Coronary artery (tissue), 2 donors: ENCODE data around the gene EBF4.

Source experiments
- DNase-seq: peaks from one replicate; pipeline ENCODE4 v3.0.0-alpha.2; 2017; ENCODE audit warnings: low spot score
- H3K27ac ChIP-seq, 2 donors: fragments of 200-600 bp; sonication (generic); one replicate each; pipeline ENCODE4 v1.5.1; 2016 to 2019
- H3K4me3 ChIP-seq: fragments of 200-600 bp; sonication (generic); 2 replicates; pipeline ENCODE4 v1.5.1; 2016; ENCODE audit warnings: mild to moderate bottlenecking, moderate library complexity
- TF ChIP-seq, protein P1 (sequence below): fragments of 200-600 bp; sonication (generic); IDR thresholded peaks from one replicate; pipeline ENCODE4 v1.5.1; 2019; ENCODE audit warnings: antibody characterized with exemption

The EBF4 gene

DNA sequence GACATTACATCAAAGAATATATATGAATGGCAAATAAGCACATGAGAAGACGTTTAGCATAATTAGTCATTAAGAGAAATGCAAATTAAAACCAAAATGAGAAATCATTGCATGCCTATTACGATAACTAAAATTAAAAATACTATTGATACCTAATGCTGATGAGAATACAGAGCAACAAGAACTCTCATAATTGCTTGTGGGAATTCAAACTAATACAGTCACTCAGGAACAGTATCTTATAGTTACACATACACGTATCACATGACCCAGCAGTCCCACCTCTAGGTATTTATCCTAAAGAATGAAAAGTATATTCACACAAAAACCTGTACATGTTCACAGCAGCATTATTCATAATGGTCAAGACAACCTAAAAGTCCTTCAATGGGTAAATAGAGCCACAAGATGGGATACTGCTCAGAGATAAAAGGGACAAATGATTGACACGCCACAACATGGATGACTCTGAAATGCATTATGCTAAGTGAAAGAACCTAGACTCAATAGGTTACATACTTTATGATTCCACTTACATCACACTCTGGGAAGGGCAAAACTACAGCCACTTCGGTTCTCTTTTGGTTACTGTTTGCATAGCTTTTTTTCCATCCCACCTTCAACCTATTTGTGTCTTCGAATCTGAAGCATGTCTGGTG, 91.5 kb downstream of the EBF4 start:
- Histone ChIP-seq H3K4me3 (no peak overlapping the region), H3K27ac (no peak overlapping the region)
- no peak for DNase-seq
- TF ChIP-seq, protein P1, sequence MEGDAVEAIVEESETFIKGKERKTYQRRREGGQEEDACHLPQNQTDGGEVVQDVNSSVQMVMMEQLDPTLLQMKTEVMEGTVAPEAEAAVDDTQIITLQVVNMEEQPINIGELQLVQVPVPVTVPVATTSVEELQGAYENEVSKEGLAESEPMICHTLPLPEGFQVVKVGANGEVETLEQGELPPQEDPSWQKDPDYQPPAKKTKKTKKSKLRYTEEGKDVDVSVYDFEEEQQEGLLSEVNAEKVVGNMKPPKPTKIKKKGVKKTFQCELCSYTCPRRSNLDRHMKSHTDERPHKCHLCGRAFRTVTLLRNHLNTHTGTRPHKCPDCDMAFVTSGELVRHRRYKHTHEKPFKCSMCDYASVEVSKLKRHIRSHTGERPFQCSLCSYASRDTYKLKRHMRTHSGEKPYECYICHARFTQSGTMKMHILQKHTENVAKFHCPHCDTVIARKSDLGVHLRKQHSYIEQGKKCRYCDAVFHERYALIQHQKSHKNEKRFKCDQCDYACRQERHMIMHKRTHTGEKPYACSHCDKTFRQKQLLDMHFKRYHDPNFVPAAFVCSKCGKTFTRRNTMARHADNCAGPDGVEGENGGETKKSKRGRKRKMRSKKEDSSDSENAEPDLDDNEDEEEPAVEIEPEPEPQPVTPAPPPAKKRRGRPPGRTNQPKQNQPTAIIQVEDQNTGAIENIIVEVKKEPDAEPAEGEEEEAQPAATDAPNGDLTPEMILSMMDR = no peak

DNA sequence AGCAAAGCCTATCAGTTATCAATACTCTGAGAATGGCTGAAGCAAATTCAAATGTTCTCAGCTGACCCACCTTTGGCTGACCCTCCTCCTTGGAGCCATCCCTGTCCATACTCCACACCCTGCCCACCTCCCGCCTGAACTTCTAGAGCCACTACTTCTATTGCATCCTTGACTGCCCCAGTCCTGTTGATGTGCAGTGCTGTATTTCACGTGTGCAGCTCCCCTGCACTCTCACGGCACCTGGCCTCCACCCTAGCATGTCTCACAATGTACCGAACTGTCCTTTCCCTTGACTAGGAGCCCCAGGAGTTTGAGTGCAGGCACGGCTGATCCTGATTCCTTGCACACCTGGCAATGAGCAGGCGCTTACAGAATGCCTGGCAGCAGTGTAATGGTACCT, 100.9 kb downstream of the EBF4 start:
- Histone ChIP-seq H3K4me3 (no peak overlapping the region), H3K27ac (no peak overlapping the region)
- DNase-seq = no peak
- TF ChIP-seq, protein P1 = no peak

DNA sequence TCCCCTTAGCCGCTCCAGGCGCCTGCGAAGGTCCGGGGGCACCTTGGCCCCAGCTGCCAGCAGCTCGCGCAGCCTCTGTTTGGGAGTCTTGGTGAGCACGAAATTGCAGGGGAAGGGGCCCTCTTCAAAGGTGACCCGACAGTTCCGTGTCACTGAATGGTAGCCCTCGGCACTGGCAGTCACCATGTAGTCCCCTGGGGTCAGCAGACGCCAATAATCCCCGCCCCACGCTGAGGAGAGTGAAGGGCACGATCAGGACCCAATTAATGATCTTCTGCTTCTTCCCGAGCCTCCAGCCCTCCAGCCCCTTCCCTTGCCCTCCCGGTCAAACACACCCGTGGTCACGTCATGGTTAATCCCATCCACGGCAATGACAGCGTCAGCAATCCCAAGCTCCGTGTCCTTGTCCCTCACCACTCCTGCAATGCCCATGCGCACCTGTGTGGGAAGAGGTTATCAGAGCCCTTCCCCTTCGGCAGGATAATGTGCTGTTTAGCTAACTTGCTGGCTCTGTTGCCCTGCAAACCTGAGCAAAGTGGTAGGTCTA, 101.7 kb downstream of the EBF4 start:
- no peak for DNase-seq
- TF ChIP-seq, protein P1 = no peak
- H3K4me3 ChIP-seq = no peak overlapping the region
- no peak overlapping the region for H3K27ac ChIP-seq

DNA sequence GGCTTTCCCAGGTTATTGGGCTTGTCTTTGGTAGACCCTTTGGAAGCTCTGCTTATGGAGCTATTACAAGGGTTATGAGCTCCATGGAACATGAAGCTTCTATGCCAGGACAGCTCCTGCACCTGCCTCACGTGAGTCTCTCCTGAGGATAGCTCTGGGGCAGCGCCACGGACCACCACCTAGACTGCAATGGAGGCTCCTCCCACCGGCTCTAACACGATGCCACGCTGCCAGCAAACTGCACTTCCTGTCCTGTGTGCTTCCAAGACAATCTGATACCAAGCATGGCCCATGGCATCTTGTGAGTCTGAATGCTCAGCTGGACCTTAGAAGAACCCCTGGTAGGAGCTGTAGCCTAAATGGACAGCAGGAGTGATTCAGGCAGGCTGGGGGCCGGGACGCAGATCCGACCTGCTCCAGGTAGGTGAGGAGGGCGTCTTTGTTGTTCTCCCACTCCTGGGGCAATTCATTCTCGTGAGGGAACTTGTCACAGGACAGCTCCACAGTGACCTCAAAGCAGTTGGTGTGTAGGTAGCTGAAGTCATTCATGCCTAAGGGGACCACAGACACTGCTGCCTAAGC, 102.4 kb downstream of the EBF4 start:
- Histone ChIP-seq H3K4me3 (no peak overlapping the region), H3K27ac (no peak overlapping the region)
- TF ChIP-seq, protein P1 = no peak
- DNase-seq = no peak

DNA sequence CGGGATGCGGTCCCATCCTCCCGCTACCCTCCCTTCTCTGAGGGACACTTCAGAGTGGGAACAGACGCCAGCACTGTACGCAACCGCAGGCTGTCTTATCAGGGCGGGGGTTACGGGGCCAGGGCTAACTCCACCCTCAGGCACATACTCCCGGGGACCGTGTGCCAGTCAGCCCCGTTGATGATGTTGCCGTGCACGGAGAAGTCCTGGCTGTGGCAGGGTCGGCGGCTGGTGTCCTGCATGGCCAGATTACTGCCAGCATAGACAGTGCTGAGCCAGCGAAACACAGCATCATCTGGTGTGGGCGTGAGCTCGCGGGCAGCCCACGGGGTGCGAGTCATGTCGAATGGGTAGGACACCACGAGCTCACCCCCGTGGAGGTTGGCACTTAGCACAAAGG, 102.9 kb downstream of the EBF4 start:
- TF ChIP-seq, protein P1 = no peak
- no peak overlapping the region for H3K27ac ChIP-seq
- H3K4me3 ChIP-seq = no peak overlapping the region
- peak; percentile 67 for DNase-seq

DNA sequence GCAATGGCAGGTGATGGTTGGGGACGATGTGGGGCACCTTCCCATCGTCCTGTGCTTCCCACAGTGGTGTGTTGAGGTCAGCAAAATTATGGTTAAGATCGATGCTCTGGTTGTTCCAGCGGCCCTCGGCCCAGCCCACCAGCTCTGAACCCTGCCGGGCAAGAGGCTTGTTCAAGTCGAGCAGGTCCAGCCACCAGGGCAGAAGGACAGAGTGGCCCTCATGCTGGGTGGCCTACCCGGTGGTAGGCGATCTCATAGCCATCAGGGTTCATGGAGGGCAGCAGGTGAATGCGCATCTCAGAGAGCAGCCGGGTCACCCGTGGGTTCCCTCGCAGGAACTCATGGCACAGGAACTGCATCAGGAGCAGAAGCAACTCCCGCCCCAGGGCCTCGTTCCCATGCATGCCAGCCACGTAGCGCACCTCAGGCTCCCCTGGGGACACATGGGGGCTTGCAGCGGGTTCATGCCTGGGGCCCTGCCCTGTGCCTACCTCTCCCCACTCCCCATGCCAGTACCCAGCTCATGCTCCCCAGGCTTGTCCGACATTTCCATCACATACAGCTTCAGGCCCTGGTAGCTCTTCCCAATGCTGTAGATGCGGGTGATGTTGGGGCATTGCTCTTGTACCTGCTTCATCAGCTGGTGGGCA, 103.6 kb downstream of the EBF4 start:
- TF ChIP-seq, protein P1 = no peak
- Histone ChIP-seq H3K4me3 (no peak overlapping the region), H3K27ac (no peak overlapping the region)
- peak; percentile 57 for DNase-seq
